Fibroblast of lung (primary cell): Measurements from ENCODE around the gene LNPEP. TPM values are rescaled to one million over a fixed set of nuclear protein-coding genes. Genes with fewer than 3 reads are reported as not detected.

Experiments
- DNase-seq, 2 donors: peaks; one replicate each; pipeline versions ENCODE4 v3.0.0 to v3.0.0-alpha.2; 2010; ENCODE audit warnings: low read depth in 2 of 2
- H2AFZ ChIP-seq: 2 replicates; pipeline ENCODE4 v1.5.1; 2012; ENCODE audit warnings: low read length, control low read depth, inconsistent platforms
- H3K27ac ChIP-seq: 2 replicates; pipeline ENCODE4 v1.5.1; 2011; ENCODE audit warnings: low read length, control low read depth; ENCODE audit not compliant: insufficient read depth
- H3K27me3 ChIP-seq: 2 replicates; pipeline ENCODE4 v1.5.1; 2011; ENCODE audit warnings: mild to moderate bottlenecking, low read length; ENCODE audit not compliant: control insufficient read depth, insufficient read depth
- H3K36me3 ChIP-seq: 2 replicates; pipeline ENCODE4 v1.5.1; 2011; ENCODE audit warnings: low read length; ENCODE audit not compliant: control insufficient read depth, insufficient read depth
- H3K4me1 ChIP-seq: 2 replicates; pipeline ENCODE4 v1.5.1; 2011; ENCODE audit warnings: low read length; ENCODE audit not compliant: control insufficient read depth, insufficient read depth; ENCODE audit errors: extremely low read depth
- H3K4me2 ChIP-seq: 2 replicates; pipeline ENCODE4 v1.5.1; 2011; ENCODE audit warnings: low read length, control low read depth; ENCODE audit not compliant: insufficient read depth; ENCODE audit errors: extremely low read depth
- H3K4me3 ChIP-seq, 4 experiments: fragments of 200-600 bp in 1 of 4; sonication (generic) in 1 of 4; replicated peaks in 1 of 4; 2 replicates each; pipeline ENCODE4 v1.5.1; 2011 to 2016; ENCODE audit warnings: low read length in 4 of 4, low read depth in 3 of 4, mild to moderate bottlenecking in 3 of 4, control low read depth in 2 of 4, inconsistent platforms in 1 of 4, mixed read lengths in 1 of 4; ENCODE audit not compliant: insufficient read depth in 1 of 4; ENCODE audit errors: control extremely low read depth in 1 of 4
- H3K79me2 ChIP-seq: 2 replicates; pipeline ENCODE4 v1.5.1; 2012; ENCODE audit warnings: mild to moderate bottlenecking, low read length, inconsistent platforms; ENCODE audit not compliant: control insufficient read depth, insufficient read depth
- H3K9ac ChIP-seq: 2 replicates; pipeline ENCODE4 v1.5.1; 2011; ENCODE audit warnings: mild to moderate bottlenecking, low read length, control low read depth; ENCODE audit not compliant: insufficient read depth
- H3K9me3 ChIP-seq: 2 replicates; pipeline ENCODE4 v1.5.1; 2012; ENCODE audit warnings: low read depth, low read length; ENCODE audit not compliant: control insufficient read depth, insufficient read depth
- H4K20me1 ChIP-seq: 2 replicates; pipeline ENCODE4 v1.5.1; 2011; ENCODE audit warnings: low read length; ENCODE audit not compliant: control insufficient read depth, insufficient read depth; ENCODE audit errors: extremely low read depth
- CTCF ChIP-seq, 2 donors: IDR thresholded peaks in 1 of 2; conservative IDR thresholded peaks in 1 of 2; 1 replicate in 1 of 2; 2 replicates in 1 of 2; pipeline ENCODE4 v1.5.1; 2011 to 2012; ENCODE audit warnings: low read length in 2 of 2, control low read depth in 1 of 2, inconsistent platforms in 1 of 2, low read depth in 1 of 2, mild to moderate bottlenecking in 1 of 2
- EZH2 ChIP-seq: IDR thresholded peaks from 2 replicates; pipeline ENCODE4 v1.5.1; 2012; ENCODE audit warnings: low read length, control low read depth, mild to moderate bottlenecking; ENCODE audit errors: missing control alignments
- polyA plus RNA-seq, 2 donors: library from polyadenylated mRNA; depleted of rRNA in 1 of 2; stranded (reverse) in 1 of 2; unstranded in 1 of 2; fragments of >200 nt; gene quantifications; 2 replicates each; pipeline ENCODE4 v1.2.1, GENCODE V29; 2011 to 2012; ENCODE audit warnings: missing spikeins in 1 of 2
- total RNA-seq: library from RNA; depleted of rRNA; stranded (reverse); fragments of >200 nt; gene quantifications from 2 replicates; pipeline ENCODE4 v1.2.1, GENCODE V29; 2014

Gene LNPEP
- total and polyA plus RNA-seq, 2 donors (not counting 1 experiment from before 2014, with no cell fraction given), result 19.5 to 26.1 TPM

DNA sequence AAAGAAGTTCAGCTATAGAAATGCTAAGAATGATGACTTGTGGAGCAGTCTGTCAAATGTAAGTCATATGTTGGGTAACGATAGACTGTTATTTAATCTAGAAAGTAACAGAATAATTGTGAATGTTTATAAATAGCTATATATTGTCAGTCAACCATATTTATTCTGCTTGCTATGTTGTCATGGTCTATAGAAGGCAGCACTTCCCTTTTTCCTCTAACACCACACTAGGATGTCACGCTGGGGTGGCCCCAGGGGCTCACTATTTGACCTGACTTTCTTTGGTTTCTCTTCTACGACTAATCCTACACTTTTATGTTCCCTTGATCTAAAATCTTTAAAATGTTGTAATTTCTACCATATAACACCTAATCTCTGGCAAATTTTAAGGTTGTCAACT, 39.1 kb upstream of the LNPEP start:
- H3K27me3 ChIP-seq, result no peaks in the 10 kb centered on the region
- H4K20me1 ChIP-seq, result no peaks in the 10 kb centered on the region
- H3K36me3 ChIP-seq, result peaks cover 2% of the 10 kb centered on the region
- H3K27ac ChIP-seq, result no peak overlapping the region
- no peak overlapping the region for H2AFZ ChIP-seq
- TF ChIP-seq EZH2 (no peak), CTCF (conservative IDR thresholded peaks at IDR 0.05 in 1 of 2, IDR thresholded peaks at IDR 0.05 in 1 of 2; ENCODE audit: low read depth in 1 of 2, low read length in 2 of 2) (no peak)
- H3K79me2 ChIP-seq, result no peaks in the 10 kb centered on the region
- H3K4me3 ChIP-seq, result no peak overlapping the region
- no peaks in the 10 kb centered on the region for H3K9me3 ChIP-seq
- H3K4me1 ChIP-seq, result no peaks in the 10 kb centered on the region
- DNase-seq, result no peak
- H3K4me2 ChIP-seq, result no peak overlapping the region
- H3K9ac ChIP-seq, result no peak overlapping the region

- Histone ChIP-seq H3K4me3 (no peak overlapping the region), H2AFZ (no peak overlapping the region), H3K4me2 (no peak overlapping the region), H3K27ac (no peak overlapping the region), H3K79me2 (no peaks in the 10 kb centered on the region), H3K9ac (no peak overlapping the region), H4K20me1 (no peaks in the 10 kb centered on the region), H3K4me1 (no peaks in the 10 kb centered on the region), H3K9me3 (no peaks in the 10 kb centered on the region), H3K36me3 (peaks cover 8% of the 10 kb centered on the region), H3K27me3 (no peaks in the 10 kb centered on the region)
- TF ChIP-seq EZH2, result no peak
- no peak for TF ChIP-seq CTCF (conservative IDR thresholded peaks at IDR 0.05 in 1 of 2, IDR thresholded peaks at IDR 0.05 in 1 of 2; ENCODE audit: low read depth in 1 of 2, low read length in 2 of 2)
- no peak for DNase-seq
Measured at GRCh38 chr5:96901384-96901783, 34.5 kb upstream of the LNPEP start.

GRCh38 chr5:96901841-96902240, 34.0 kb upstream of the LNPEP start:
- H3K4me1 ChIP-seq, result no peaks in the 10 kb centered on the region
- TF ChIP-seq EZH2, result no peak
- TF ChIP-seq CTCF (conservative IDR thresholded peaks at IDR 0.05 in 1 of 2, IDR thresholded peaks at IDR 0.05 in 1 of 2; ENCODE audit: low read depth in 1 of 2, low read length in 2 of 2), result no peak
- H3K36me3 ChIP-seq, result peaks cover 8% of the 10 kb centered on the region
- no peak for DNase-seq
- H3K4me2 ChIP-seq, result no peak overlapping the region
- no peaks in the 10 kb centered on the region for H3K79me2 ChIP-seq
- H4K20me1 ChIP-seq, result no peaks in the 10 kb centered on the region
- no peak overlapping the region for H3K4me3 ChIP-seq
- H3K27me3 ChIP-seq, result no peaks in the 10 kb centered on the region
- H3K9ac ChIP-seq, result no peak overlapping the region
- no peak overlapping the region for H2AFZ ChIP-seq
- no peak overlapping the region for H3K27ac ChIP-seq
- no peaks in the 10 kb centered on the region for H3K9me3 ChIP-seq
